ENCODE measurements around the gene TCERG1L. TPM values are rescaled to one million over a fixed set of nuclear protein-coding genes. Genes with fewer than 3 reads are reported as not detected.

Gene TCERG1L
- total RNA-seq, 4 donors from 2014 or later = not detected

- no peak for TF ChIP-seq CTCF (IDR thresholded peaks at IDR 0.05; ENCODE audit: low read depth)
These were observed 222.9 kb downstream of the TCERG1L start for GRCh38 chr10:131088619-131089018.

GRCh38 chr10:131087464-131088215 is 223.9 kb downstream of the TCERG1L start:
- no peak for TF ChIP-seq CTCF (IDR thresholded peaks at IDR 0.05; ENCODE audit: low read depth)

- no peak for TF ChIP-seq CTCF (IDR thresholded peaks at IDR 0.05; ENCODE audit: low read depth)
These were observed 225.0 kb downstream of the TCERG1L start for GRCh38 chr10:131086511-131086910.

GRCh38 chr10:131086094-131086493 is 225.4 kb downstream of the TCERG1L start:
- no peak for TF ChIP-seq CTCF (IDR thresholded peaks at IDR 0.05; ENCODE audit: low read depth)

- no peak for TF ChIP-seq CTCF (IDR thresholded peaks at IDR 0.05; ENCODE audit: low read depth)
These were observed 226.2 kb downstream of the TCERG1L start for GRCh38 chr10:131085091-131085860.

- TF ChIP-seq CTCF (IDR thresholded peaks at IDR 0.05; ENCODE audit: low read depth) = no peak
These were observed 226.8 kb downstream of the TCERG1L start for GRCh38 chr10:131084791-131085090.

GRCh38 chr10:131083915-131084790 is 227.4 kb downstream of the TCERG1L start:
- no peak for TF ChIP-seq CTCF (IDR thresholded peaks at IDR 0.05; ENCODE audit: low read depth)
